HG03565 (cell line): ENCODE data around the gene MKI67.

Source experiments
- ATAC-seq: cut with Tn5 transposase; IDR thresholded peaks from one replicate; pipeline ENCODE4 v1.9.1; 2021; ENCODE audit warnings: mild to moderate bottlenecking, moderate library complexity; ENCODE audit not compliant: unreplicated experiment

The MKI67 gene

DNA sequence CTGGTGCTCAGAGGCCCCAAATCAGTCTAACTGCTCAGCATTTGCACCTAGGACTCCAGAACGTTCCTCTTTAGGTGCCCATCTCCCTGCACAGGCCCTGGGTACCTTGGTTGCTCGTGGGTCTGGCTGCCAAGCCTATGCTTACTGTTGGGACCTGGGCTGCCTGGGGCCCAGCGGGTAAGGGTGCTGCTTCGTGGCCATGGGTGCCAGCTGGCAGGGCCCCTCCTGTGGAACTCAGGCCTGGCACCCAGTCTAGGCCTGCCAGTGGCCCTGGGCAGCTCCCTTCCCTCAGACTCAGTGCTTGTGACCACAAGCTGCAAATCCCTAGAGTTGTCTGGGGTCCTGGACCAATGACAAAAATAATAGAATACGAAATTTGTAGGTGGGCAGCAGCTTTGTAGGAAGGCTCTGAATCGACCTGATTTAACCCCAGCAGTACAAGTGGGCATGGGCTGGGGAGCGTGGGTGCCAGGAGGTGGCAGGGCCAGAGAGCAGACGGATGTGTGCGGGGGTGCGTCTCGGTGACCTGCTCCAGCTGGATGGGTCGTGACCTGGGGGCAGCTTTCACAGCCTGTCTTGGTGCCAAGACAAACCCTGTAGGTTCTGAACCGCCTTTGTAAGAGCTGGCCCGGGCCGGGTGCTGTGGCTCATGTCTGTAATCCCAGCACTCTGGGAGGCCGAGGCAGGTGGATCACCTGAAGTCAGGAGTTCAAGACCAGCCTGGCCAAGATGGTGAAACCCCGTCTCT, 69.7 kb downstream of the MKI67 start:
- no peak for ATAC-seq

DNA sequence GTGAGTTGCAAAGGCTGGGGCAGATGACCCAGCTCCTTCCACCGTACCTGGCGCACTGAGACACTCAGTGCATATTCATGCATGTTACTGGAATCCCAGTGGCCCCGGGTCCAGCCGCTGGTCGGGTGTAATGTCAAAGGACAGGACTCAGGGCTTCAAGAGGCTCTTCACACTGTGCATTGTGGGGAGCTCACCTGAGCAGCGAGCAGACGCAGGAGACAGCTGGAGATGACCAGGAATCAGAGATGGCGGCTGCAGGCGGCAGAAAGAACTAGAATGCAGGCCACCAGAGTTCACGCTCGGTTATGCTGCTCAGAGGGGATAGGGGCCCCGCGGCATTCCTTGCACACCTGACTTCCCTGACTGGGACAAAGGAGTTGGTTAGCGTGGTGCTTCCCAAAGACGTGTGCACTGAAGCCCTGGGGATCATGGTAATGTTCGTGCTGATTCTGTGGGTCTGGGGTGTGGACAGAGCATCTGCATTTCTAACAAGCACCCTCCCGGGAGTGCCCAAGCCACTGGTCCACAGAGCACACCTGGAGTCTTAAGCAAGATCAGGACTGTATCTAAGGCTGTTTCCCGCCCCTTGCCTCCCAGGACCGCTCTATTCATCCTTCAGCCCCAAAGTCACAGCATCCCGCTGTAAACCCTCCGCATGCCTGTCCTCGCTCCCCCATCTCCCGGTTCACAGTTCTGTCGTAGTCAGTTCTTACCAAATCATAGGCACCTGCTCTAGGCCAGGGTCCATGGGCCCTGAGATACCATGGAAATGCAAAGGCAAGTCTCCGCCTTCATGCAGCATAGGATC, 71.0 kb downstream of the MKI67 start:
- no peak for ATAC-seq

DNA sequence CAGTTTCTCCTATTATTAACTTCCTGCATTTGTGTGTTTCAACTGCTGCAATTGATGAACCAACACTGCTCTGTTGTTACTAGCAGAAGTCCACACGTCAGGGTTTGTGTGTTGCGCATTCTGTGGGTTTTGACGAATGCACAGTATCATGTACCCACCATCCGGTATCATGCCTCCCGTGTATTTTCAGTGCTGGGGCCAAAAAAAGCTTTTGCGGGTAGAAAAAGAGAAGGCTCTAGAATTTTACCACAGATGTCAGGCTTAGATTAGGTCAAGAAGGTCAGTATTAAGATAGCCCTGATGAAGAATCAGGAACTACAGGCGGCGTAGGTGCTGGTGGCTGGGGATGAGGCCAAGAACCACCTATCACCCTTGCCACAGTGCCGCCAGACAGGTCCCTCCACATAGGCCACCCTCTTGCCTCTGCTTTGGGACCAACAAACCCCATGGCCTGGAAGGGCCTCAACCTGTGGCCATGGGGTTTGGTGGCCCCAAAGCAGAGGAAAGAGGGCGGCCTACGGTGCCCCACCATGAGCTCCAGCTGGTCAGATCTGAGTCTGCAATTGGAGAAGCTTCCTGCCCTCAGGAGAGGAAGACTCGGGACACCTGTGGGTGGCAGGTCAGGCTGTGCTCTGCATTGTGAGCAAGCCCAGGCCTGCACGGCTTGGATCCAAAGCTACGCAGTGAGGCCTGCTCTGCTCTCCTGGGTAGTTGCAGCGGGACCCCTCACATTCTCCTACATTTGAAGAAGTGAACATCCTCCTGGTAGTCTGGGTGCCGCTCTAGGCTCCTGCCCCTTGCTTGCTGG, 71.9 kb downstream of the MKI67 start:
- ATAC-seq = no peak

DNA sequence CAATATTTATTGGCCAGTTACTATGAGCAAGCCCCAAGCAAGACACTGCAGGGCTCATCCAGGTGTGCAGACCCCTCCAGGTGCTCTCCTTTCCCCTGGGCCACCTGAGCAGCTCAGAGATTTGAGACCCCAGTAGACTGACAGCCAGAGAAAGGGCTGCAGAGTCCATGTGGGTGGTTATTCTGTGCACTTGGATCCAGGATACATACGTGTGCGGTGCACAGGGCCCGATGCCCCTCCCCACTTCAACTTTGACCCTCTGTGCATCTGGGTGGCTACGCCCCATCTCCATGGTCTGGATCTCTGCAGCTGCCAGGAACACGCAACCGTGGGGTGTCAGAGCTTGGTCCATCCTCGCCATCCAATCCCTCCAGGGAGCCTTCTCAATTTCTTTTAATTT, 72.9 kb downstream of the MKI67 start:
- no peak for ATAC-seq

DNA sequence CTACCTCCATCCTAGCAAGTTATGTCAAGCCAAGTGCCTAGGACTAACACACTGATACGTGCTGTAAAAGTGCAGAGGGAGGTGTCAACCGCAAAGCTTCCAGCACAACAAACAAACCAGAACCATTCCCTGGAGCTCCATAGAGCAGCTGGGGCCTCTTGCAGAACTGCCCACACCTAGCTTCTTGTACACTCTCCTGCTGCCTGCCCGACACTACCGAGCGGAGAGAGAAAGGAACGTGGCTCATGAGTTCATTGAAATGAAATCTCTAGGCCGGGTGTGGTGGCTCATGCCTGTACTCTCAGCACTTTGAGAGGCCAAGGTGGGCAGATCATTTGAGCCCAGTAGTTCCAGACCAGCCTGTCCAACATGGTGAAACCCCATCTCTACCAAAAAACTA, 73.5 kb downstream of the MKI67 start:
- ATAC-seq = no peak

DNA sequence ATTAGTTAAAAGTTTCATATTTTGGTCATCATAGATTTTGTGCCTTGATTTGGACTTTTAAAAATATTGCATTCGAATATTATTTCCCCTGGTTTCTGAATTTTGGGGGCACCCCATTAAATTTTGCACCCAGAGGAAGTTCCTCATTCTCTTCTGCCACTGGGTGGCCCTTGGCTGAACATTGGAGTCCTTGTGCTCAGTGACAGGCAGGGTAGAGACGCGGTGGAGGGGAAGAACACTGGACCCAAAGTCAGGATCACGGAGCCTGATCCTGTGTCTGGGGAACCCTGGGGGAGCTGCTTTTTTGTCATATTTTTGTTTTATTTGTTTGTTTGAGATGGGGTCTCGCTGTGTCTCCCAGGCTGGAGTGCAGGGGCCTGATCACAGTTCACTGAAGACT, 74.7 kb downstream of the MKI67 start:
- no peak for ATAC-seq

DNA sequence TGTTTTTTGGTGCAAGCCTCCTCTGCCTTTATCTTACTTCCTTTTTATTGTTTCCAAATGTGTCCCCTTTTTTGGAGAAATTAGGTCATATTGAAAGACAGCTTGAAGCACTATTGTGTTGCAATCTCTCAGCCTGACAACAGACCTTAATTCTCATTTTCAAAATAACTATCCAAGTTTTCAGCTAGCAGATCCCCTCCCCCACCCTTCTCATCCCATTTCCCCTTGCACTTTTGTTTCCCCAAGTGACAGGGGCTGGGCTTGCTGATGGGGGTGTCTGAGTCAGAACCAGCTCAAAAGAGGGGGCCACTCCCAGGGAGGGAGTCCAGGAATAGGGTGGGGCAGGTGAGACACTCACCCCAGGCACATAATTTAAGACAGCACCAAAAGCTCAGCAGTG, 75.3 kb downstream of the MKI67 start:
- no peak for ATAC-seq

DNA sequence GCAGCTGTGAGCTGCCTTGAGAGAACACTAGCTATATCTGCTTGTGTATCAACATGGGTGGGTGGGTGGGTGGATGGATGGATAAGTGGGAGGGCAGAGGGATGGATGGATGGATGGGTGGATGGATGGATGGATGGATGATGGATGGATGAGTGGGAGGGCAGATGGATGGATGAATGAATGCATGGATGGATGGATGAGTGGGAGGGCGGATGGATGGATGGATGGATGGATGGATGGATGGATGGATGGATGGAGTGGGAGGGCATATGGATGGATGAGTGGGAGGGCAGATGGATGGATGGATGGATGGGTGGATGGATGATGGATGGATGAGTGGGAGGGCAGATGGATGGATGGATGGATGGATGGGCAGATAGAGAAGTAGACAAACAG, 76.1 kb downstream of the MKI67 start:
- ATAC-seq = no peak

DNA sequence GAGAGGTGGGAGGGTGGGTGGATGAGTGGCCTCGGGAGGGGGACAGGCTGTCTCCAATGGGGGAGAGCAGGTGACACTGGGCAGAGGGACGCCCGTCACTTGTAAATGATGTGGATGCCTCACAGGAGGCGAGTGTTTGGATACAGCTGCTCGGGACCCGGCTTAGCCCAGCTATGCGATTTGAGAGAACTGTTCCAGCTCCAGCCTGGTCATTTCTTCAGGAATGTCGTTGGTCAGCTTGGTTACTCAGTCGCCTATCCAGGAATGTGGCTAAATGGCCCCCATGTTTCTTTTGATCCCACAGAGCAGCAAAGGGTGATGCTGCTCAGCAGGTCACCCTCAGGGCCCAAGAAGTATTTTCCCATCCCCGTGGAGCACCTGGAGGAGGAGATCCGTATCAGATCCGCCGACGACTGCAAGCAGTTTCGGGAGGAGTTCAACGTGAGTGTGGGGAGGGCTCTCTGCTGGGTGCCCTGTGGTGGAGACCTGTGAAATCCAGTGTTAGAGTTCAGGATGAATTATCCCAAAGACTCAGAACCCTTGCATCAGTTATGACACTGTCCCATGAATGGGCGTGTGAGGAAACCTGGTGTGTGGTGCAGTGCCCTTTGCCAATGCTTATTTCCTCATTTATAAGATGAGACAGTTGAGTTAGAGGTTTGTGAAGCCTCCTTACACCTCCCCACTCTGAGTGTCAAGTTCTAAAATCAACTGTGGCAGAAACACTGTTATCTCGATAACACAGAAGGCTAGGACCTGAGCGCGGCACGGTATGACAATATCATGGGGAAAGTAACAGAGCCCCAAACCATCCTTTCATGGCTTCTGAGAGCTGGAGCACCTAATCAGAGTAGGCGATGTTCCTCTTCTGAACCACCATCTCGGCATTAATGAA, 76.8 kb downstream of the MKI67 start:
- no peak for ATAC-seq

DNA sequence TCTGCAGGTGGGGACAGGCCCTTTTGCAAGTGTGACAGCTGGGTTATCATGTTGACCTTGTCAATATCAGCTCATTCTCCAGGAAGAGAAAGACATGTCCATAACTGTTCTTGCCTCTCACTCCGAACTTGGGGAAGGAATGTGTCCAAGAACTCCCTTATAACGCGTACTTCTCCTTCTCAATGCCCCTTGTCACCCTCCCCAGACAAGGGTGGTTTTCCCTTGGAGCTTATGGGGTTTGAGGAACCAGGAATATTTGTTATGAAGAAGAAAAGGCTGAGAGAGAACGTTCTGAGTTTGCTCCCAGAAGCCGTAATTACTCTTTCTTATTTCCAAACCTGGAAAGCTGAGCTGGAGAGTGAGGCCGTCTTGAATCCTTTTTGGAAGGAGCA, 77.4 kb downstream of the MKI67 start:
- no peak for ATAC-seq

DNA sequence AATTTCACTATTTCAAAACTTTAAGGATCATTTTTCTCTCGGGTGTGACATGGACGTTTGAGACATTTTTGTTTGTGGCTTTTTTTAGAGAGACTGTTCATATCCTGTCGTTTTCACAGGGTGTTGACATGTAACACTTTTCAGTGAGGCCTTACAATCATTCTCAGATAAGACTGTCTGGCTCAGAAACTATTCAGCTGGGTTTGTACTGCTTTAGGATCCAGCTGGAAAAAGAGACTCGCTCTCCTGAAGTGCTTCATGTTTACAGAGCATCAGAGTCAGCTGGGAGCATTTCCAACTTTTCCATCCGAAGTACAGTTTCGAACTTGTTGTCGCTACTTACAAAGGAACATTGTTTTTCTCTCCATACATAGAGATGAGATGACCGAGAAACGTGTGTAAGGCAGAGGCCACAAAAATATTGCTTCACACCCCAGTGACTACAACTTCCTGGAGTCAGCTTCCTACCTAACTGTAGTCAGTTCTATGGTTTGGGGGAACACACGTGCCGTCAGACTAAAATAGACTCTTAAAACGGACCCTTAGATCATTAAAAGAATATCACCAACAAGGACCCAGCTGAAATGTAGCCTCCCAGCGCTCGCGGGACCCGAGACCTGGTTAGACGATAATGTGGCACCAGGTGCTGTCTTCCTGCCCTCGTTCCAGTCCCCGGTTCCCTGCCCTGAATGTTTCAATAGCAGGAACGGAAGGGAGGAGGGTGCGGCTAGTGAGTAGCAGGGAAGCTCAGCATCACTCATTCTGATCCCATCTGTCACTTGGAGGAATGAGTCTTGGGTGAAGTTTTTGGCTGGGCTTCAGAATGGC, 78.0 kb downstream of the MKI67 start:
- peak; percentile 36 for ATAC-seq

DNA sequence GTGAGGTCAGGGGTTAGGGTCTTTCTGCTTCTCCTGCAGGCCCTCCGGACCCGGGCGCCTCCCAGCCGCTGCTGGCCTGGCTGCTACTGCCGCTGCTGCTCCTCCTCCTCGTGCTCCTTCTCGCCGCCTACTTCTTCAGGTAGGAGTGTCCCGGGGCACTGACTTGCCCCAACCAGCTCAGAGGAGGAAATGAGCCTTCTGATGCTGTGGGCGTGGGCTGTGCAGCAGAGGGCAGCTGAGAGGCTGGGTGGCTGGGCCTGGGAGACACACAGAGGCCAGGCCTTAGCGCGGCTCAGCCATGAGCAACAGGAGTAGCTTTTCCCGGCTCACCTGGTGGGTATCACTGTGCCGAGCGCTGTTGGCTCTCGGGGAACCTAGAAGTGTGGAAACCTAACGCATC, 78.9 kb downstream of the MKI67 start:
- peak; percentile 94 for ATAC-seq

DNA sequence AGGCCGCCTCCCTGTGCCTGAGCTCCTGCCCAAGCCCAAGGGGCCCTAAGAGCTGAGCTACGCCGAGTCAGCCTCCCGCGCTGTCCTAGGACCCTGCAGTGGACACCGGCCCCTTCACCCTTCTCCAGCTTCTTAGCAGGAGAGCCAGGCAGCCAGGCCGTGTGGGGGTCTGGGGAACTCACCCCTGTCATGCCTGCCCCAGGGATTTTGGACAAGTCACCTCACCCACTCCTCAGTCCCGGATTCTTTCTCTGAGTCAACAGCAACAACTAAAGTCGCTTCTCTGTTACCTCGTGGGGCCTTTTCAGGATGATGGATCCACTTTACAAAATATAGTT, 79.3 kb downstream of the MKI67 start:
- no peak for ATAC-seq
